MM.1S (cell line): Measurements from ENCODE around the gene CD81.

Source experiments
- EZH2 ChIP-seq: fragments of 300-600 bp; sonication (generic); optimal IDR thresholded peaks from 2 replicates; pipeline ENCODE3; 2017; ENCODE audit warnings: low read depth, mild to moderate bottlenecking, antibody characterized with exemption, low read length, mixed read lengths
- EZH2phosphoT487 ChIP-seq: fragments of 300-600 bp; sonication (generic); IDR thresholded peaks from 2 replicates; pipeline ENCODE4 v1.6.1; 2018; ENCODE audit warnings: antibody characterized with exemption, low read length

DNA sequence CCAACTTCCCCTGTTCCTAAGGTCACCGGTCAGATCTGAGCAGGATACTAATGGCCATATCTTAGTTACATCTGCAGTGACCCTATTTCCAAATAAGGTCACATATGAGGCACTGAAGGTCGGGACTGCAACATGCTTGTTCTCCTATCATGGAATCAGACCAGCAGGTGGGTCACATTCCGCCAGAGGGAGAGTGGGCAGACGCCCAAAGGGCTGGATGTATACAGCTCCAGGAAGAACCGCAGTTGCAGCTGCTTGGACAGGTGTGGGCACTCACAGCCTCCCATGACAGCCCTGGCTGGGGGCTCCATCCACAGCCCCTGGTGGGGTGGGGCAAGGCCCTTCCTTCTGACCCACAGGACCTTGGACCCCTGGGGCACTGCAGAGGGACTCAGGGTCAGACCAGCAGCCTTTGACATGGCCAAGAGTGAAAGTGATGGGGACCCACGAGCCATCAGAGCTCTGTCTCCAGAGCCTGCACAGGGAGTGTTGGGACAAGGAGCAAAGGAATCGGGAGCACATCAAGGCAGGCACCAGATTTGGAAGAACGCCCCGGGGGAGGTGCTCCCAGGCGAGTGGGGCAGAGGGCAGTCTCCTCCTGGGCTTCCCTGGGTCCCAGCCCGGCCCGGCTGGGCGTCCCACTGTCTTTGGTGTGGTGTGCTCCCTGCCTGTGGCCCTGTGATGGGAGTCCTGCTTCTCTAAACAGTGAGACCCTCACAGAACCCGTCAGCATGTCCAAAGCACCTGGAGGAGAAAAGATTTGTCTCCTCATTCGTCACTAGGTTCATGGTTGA lies 13.3 kb upstream of the CD81 start:
- TF ChIP-seq EZH2phosphoT487 (no peak), EZH2 (no peak)
